ENCODE measurements around the gene RRP1B.

The RRP1B gene

GRCh38 chr21:43681650-43682049 lies 22.3 kb downstream of the RRP1B start:
- TF ChIP-seq, protein P1, sequence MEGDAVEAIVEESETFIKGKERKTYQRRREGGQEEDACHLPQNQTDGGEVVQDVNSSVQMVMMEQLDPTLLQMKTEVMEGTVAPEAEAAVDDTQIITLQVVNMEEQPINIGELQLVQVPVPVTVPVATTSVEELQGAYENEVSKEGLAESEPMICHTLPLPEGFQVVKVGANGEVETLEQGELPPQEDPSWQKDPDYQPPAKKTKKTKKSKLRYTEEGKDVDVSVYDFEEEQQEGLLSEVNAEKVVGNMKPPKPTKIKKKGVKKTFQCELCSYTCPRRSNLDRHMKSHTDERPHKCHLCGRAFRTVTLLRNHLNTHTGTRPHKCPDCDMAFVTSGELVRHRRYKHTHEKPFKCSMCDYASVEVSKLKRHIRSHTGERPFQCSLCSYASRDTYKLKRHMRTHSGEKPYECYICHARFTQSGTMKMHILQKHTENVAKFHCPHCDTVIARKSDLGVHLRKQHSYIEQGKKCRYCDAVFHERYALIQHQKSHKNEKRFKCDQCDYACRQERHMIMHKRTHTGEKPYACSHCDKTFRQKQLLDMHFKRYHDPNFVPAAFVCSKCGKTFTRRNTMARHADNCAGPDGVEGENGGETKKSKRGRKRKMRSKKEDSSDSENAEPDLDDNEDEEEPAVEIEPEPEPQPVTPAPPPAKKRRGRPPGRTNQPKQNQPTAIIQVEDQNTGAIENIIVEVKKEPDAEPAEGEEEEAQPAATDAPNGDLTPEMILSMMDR (IDR thresholded peaks at IDR 0.05; ENCODE audit: extremely low read depth, insufficient read depth, missing control alignments), result no peak
- in situ Hi-C loops (cut with MboI; ENCODE audit: low pct_unique_long_range_greater_than_20kb, low sequenced_read_pairs, unreplicated experiment), result no loop called here
- no peak for DNase-seq (ENCODE audit: low spot score)

- DNase-seq (ENCODE audit: low spot score), result no peak
- in situ Hi-C loops (cut with MboI; ENCODE audit: low pct_unique_long_range_greater_than_20kb, low sequenced_read_pairs, unreplicated experiment), result no loop called here
- TF ChIP-seq, protein P1 (IDR thresholded peaks at IDR 0.05; ENCODE audit: extremely low read depth, insufficient read depth, missing control alignments), result no peak
Observed at GRCh38 chr21:43684424-43684823, 25.1 kb downstream of the RRP1B start.

DNA sequence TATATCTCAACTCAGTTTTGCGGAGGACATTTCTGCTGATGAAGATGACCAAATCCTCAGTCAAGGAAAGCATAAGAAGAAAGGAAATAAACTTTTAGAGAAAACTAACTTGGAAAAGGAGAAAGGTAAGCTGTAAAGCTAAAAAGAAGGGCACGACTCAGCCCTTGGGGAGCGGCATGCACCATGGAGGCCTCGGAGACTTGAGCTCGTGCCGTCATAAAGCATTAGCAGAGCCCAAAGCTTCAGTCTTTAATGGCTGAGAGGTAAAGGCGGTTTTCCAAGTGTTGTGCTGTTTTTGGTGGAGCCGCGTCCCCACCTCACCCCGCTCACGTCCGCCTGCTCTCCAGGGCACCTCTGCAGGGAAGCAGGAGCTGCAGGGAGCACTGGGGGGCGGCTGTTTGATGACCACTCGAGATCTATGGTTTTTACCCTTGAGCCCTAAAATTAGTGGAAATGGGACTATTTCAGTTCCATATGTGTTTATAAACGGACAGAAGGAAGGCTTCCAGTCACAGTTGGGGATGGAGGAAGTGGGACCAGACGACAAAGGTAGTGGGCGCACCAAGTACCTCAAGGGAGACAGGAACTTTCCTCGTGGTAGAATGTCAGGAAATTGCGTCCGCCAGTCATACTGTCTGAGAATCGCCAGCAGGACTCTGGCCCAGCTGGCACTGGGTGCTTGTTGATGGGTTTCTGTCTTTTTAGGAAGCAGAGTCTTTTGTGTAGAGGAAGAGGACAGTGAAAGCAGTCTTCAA lies 27.6 kb downstream of the RRP1B start:
- TF ChIP-seq, protein P1 (IDR thresholded peaks at IDR 0.05; ENCODE audit: extremely low read depth, insufficient read depth, missing control alignments), result no peak
- DNase-seq (ENCODE audit: low spot score), result no peak
- in situ Hi-C loops (cut with MboI; ENCODE audit: low pct_unique_long_range_greater_than_20kb, low sequenced_read_pairs, unreplicated experiment), result no loop called here

GRCh38 chr21:43687566-43688399 lies 28.4 kb downstream of the RRP1B start:
- in situ Hi-C loops (cut with MboI; ENCODE audit: low pct_unique_long_range_greater_than_20kb, low sequenced_read_pairs, unreplicated experiment), result no loop called here
- TF ChIP-seq, protein P1 (IDR thresholded peaks at IDR 0.05; ENCODE audit: extremely low read depth, insufficient read depth, missing control alignments), result no peak
- no peak for DNase-seq (ENCODE audit: low spot score)

DNA sequence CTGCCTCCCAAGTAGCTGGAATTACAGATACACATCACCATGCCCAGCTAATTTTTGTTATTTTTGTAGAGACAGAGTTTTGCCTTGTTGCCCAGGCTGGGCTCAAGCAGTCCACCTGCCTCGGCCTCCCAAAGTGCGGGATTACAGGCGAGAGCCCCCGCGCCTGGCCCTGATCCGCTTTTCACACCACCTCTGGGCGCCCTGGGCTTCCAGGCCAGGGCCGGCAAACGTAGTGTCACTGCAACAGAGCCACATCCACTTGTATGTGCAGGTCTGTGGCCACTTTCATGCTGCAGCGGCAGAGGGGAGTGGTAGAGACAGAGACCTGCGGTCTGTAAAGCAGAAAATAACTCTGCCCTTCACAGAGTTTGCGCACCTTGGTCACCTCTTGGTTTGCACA lies 29.5 kb downstream of the RRP1B start:
- TF ChIP-seq, protein P1 (IDR thresholded peaks at IDR 0.05; ENCODE audit: extremely low read depth, insufficient read depth, missing control alignments), result no peak
- no peak for DNase-seq (ENCODE audit: low spot score)
- in situ Hi-C loops (cut with MboI; ENCODE audit: low pct_unique_long_range_greater_than_20kb, low sequenced_read_pairs, unreplicated experiment), result no loop called here

DNA sequence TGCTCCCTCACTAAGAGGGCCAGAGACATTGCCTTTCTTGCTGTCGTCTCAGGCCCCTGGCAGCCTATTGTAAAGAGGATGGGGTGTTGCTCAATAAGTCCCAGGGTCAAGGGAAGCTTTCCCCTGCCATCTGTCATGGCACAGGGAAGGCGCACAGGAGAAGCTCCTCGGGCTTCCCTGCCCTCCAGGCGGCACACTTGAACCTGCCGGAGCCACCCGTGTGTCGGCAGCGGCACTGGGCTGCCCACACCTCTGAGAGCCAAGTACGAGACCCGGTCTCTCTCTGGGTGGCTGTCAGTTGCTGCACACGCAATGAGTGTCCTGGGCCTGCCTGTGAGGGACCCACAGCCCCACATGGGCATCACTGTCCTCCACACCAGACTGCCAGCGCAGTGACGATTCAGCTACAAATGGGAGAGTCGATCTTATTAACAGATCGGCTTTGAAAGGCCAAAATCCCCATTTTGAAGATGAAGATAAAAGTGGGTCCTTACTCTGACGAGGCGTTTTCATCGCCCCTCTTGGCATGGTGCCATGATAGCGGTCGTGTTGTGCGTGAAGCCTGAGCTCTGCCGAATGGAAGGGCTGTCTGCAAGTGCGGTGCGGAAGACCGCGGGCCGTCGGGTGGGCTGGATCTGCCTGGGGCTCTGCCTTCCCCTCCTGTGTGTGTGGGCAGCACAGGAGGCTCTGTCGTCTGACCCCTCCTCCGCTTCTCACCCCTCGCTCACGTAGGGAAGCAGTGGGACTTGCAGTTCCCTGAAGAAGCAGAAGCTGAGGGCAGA lies 30.4 kb downstream of the RRP1B start:
- DNase-seq (ENCODE audit: low spot score), result no peak
- TF ChIP-seq, protein P1 (IDR thresholded peaks at IDR 0.05; ENCODE audit: extremely low read depth, insufficient read depth, missing control alignments), result no peak
- in situ Hi-C loops (cut with MboI; ENCODE audit: low pct_unique_long_range_greater_than_20kb, low sequenced_read_pairs, unreplicated experiment), result no loop called here
